ENCODE results near the gene FOXG1. TPM values are rescaled to one million over a fixed set of nuclear protein-coding genes. Genes with fewer than 3 reads are reported as not detected.

Gene FOXG1
- polyA plus RNA-seq, 1 donor from 2014 or later, result 53.5 TPM

DNA sequence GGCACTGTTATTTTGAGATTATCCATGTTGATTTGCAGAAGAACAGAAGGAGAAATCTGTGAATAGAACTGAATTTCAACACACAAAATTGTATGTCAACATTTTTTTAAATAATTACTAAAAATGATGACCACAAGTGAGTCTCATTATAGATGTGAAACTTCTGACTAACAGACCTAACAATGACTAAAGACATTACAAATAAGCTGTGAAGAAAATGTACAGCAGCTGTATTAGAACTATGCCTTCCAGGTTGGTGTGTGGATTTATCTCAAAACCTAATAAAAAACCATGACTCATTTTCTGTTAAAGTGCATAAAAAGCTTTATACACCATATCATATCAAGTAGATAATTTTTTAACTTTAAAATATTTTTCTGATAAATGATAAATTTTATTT lies 22.5 kb upstream of the FOXG1 start:
- Histone ChIP-seq H3K36me3 (ENCODE audit: insufficient read depth, low read length) (no peaks in the 10 kb centered on the region), H2AFZ (ENCODE audit: low read depth, low read length) (no peak overlapping the region), H3K9me3 (ENCODE audit: low read length) (no peaks in the 10 kb centered on the region), H3K4me3 (ENCODE audit: low read length) (no peak overlapping the region), H3K79me2 (replicated peaks; ENCODE audit: insufficient read depth, low read length) (peaks cover 4% of the 10 kb centered on the region), H3K27ac (ENCODE audit: low read length) (no peak overlapping the region), H3F3A (ENCODE audit: insufficient read depth, low read length, poor library complexity, severe bottlenecking) (no peaks in the 10 kb centered on the region), H3K9me2 (ENCODE audit: insufficient read depth, low read length) (no peaks in the 10 kb centered on the region), H3K27me3 (ENCODE audit: insufficient read depth, low read depth, low read length) (no peaks in the 10 kb centered on the region), H3K4me2 (ENCODE audit: low read length) (no peak overlapping the region), H4K20me1 (ENCODE audit: insufficient read depth) (no peaks in the 10 kb centered on the region), H3K9ac (ENCODE audit: low read length) (no peak overlapping the region)
- TF ChIP-seq POLR2AphosphoS5 (IDR thresholded peaks at IDR 0.05) (no peak), TAF1 (IDR thresholded peaks at IDR 0.05; ENCODE audit: low read depth) (no peak), RAD21 (conservative IDR thresholded peaks at IDR 0.05) (no peak), EZH2 (IDR thresholded peaks at IDR 0.05; ENCODE audit: borderline replicate concordance, insufficient read depth, low read length, poor library complexity, severe bottlenecking) (no peak), EP300 (conservative IDR thresholded peaks at IDR 0.05; ENCODE audit: poor library complexity, severe bottlenecking) (no peak), MXI1 (conservative IDR thresholded peaks at IDR 0.05; ENCODE audit: poor library complexity, severe bottlenecking) (no peak), SMC3 (conservative IDR thresholded peaks at IDR 0.05; ENCODE audit: poor library complexity) (no peak)
- TF ChIP-seq, protein P1, sequence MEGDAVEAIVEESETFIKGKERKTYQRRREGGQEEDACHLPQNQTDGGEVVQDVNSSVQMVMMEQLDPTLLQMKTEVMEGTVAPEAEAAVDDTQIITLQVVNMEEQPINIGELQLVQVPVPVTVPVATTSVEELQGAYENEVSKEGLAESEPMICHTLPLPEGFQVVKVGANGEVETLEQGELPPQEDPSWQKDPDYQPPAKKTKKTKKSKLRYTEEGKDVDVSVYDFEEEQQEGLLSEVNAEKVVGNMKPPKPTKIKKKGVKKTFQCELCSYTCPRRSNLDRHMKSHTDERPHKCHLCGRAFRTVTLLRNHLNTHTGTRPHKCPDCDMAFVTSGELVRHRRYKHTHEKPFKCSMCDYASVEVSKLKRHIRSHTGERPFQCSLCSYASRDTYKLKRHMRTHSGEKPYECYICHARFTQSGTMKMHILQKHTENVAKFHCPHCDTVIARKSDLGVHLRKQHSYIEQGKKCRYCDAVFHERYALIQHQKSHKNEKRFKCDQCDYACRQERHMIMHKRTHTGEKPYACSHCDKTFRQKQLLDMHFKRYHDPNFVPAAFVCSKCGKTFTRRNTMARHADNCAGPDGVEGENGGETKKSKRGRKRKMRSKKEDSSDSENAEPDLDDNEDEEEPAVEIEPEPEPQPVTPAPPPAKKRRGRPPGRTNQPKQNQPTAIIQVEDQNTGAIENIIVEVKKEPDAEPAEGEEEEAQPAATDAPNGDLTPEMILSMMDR (IDR thresholded peaks at IDR 0.05; ENCODE audit: poor library complexity, severe bottlenecking), result no peak
- TF ChIP-seq, protein P2, sequence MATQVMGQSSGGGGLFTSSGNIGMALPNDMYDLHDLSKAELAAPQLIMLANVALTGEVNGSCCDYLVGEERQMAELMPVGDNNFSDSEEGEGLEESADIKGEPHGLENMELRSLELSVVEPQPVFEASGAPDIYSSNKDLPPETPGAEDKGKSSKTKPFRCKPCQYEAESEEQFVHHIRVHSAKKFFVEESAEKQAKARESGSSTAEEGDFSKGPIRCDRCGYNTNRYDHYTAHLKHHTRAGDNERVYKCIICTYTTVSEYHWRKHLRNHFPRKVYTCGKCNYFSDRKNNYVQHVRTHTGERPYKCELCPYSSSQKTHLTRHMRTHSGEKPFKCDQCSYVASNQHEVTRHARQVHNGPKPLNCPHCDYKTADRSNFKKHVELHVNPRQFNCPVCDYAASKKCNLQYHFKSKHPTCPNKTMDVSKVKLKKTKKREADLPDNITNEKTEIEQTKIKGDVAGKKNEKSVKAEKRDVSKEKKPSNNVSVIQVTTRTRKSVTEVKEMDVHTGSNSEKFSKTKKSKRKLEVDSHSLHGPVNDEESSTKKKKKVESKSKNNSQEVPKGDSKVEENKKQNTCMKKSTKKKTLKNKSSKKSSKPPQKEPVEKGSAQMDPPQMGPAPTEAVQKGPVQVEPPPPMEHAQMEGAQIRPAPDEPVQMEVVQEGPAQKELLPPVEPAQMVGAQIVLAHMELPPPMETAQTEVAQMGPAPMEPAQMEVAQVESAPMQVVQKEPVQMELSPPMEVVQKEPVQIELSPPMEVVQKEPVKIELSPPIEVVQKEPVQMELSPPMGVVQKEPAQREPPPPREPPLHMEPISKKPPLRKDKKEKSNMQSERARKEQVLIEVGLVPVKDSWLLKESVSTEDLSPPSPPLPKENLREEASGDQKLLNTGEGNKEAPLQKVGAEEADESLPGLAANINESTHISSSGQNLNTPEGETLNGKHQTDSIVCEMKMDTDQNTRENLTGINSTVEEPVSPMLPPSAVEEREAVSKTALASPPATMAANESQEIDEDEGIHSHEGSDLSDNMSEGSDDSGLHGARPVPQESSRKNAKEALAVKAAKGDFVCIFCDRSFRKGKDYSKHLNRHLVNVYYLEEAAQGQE (IDR thresholded peaks at IDR 0.05; ENCODE audit: borderline replicate concordance), result no peak

DNA sequence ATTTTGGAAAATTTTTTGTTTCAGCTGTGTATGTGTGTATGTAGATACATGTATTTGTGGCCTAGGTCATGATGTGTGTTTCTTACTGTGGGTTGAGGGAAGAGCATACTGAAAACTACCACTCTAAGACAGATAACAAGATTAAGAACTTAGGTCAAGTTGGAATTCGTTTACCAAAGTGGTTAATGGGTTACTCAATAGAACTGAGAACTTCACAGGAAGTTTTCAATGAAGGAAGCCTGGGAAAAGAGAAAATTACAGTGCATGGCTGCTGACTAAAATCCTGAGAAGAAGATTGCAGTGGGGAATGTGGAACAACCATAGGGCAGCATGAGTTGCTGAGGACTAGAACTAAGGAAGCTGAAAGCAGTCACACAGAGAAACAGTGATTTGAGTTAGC lies 21.4 kb upstream of the FOXG1 start:
- peaks cover 14% of the 10 kb centered on the region for H3K79me2 ChIP-seq (replicated peaks; ENCODE audit: insufficient read depth, low read length)
- H3K36me3 ChIP-seq (ENCODE audit: insufficient read depth, low read length), result no peaks in the 10 kb centered on the region
- no peak overlapping the region for H2AFZ ChIP-seq (ENCODE audit: low read depth, low read length)
- H3K9ac ChIP-seq (ENCODE audit: low read length), result no peak overlapping the region
- H4K20me1 ChIP-seq (ENCODE audit: insufficient read depth), result no peaks in the 10 kb centered on the region
- no peak for TF ChIP-seq RAD21 (conservative IDR thresholded peaks at IDR 0.05)
- TF ChIP-seq SMC3 (conservative IDR thresholded peaks at IDR 0.05; ENCODE audit: poor library complexity), result no peak
- TF ChIP-seq EZH2 (IDR thresholded peaks at IDR 0.05; ENCODE audit: borderline replicate concordance, insufficient read depth, low read length, poor library complexity, severe bottlenecking), result no peak
- TF ChIP-seq POLR2AphosphoS5 (IDR thresholded peaks at IDR 0.05), result no peak
- TF ChIP-seq, protein P1 (IDR thresholded peaks at IDR 0.05; ENCODE audit: poor library complexity, severe bottlenecking), result no peak
- TF ChIP-seq, protein P2 (IDR thresholded peaks at IDR 0.05; ENCODE audit: borderline replicate concordance), result no peak
- no peak for TF ChIP-seq MXI1 (conservative IDR thresholded peaks at IDR 0.05; ENCODE audit: poor library complexity, severe bottlenecking)
- TF ChIP-seq TAF1 (IDR thresholded peaks at IDR 0.05; ENCODE audit: low read depth), result no peak
- TF ChIP-seq EP300 (conservative IDR thresholded peaks at IDR 0.05; ENCODE audit: poor library complexity, severe bottlenecking), result no peak
- no peaks in the 10 kb centered on the region for H3K9me2 ChIP-seq (ENCODE audit: insufficient read depth, low read length)
- H3K27ac ChIP-seq (ENCODE audit: low read length), result no peak overlapping the region
- H3K27me3 ChIP-seq (ENCODE audit: insufficient read depth, low read depth, low read length), result no peaks in the 10 kb centered on the region
- no peak overlapping the region for H3K4me3 ChIP-seq (ENCODE audit: low read length)
- no peaks in the 10 kb centered on the region for H3K9me3 ChIP-seq (ENCODE audit: low read length)
- no peak overlapping the region for H3K4me2 ChIP-seq (ENCODE audit: low read length)
- no peaks in the 10 kb centered on the region for H3F3A ChIP-seq (ENCODE audit: insufficient read depth, low read length, poor library complexity, severe bottlenecking)

All from neural cell (in vitro differentiated cells).